PFSK-1 (cell line): ENCODE results near the gene TANGO2.

Source experiments
- FOXP2 ChIP-seq: optimal IDR thresholded peaks from 2 replicates; pipeline ENCODE3; 2011; ENCODE audit warnings: borderline replicate concordance, control low read depth, inconsistent platforms; ENCODE audit not compliant: insufficient read depth; ENCODE audit errors: extremely low read length, extremely low read depth
- POLR2AphosphoS5 ChIP-seq: IDR thresholded peaks from 2 replicates; pipeline ENCODE4 v1.6.1; 2012; ENCODE audit warnings: low read depth, mild to moderate bottlenecking, control low read depth, low read length, moderate library complexity
- REST ChIP-seq, 2 experiments: IDR thresholded peaks; 2 replicates each; pipeline versions ENCODE4 v1.6.1 to v1.8.0; 2011 to 2012; ENCODE audit warnings: low read depth in 2 of 2, low read length in 2 of 2, control low read depth in 1 of 2, inconsistent platforms in 1 of 2, mild to moderate bottlenecking in 1 of 2, moderate library complexity in 1 of 2; ENCODE audit not compliant: insufficient read depth in 1 of 2
- SIN3A ChIP-seq: IDR thresholded peaks from 2 replicates; pipeline ENCODE4 v1.6.1; 2012; ENCODE audit warnings: mild to moderate bottlenecking, low read length, moderate library complexity, borderline replicate concordance; ENCODE audit not compliant: insufficient read depth
- TAF1 ChIP-seq: IDR thresholded peaks from 2 replicates; pipeline ENCODE4 v1.6.1; 2012; ENCODE audit warnings: low read length, control low read depth, borderline replicate concordance; ENCODE audit not compliant: insufficient read depth

The TANGO2 gene

GRCh38 chr22:20071524-20071972 lies 50.6 kb downstream of the TANGO2 start:
- TF ChIP-seq TAF1 (no peak), REST (IDR thresholded peaks at IDR 0.05; ENCODE audit: insufficient read depth in 1 of 2, low read depth in 2 of 2, low read length in 2 of 2) (no peak), POLR2AphosphoS5 (no peak), SIN3A (no peak), FOXP2 (no peak)

GRCh38 chr22:20076627-20077172 lies 55.8 kb downstream of the TANGO2 start:
- TF ChIP-seq FOXP2 (no peak), POLR2AphosphoS5 (no peak), TAF1 (no peak), SIN3A (no peak), REST (IDR thresholded peaks at IDR 0.05; ENCODE audit: insufficient read depth in 1 of 2, low read depth in 2 of 2, low read length in 2 of 2) (no peak)

GRCh38 chr22:20079745-20080444 lies 59.0 kb downstream of the TANGO2 start, which contains the start of gene DGCR8:
TSS of gene DGCR8 (plus strand) at chr22:20080241. CDS start at chr22:20085964, 5,723 bp downstream.
- TF ChIP-seq TAF1 (peak; percentile 88), REST (IDR thresholded peaks at IDR 0.05; ENCODE audit: insufficient read depth in 1 of 2, low read depth in 2 of 2, low read length in 2 of 2) (peak; percentile 43 to 44; a peak in 1 of 4 replicates), FOXP2 (peak; percentile 83), POLR2AphosphoS5 (peak; percentile 85), SIN3A (no peak)

- TF ChIP-seq REST (IDR thresholded peaks at IDR 0.05; ENCODE audit: insufficient read depth in 1 of 2, low read depth in 2 of 2, low read length in 2 of 2): no peak
- TF ChIP-seq FOXP2: no peak
- TF ChIP-seq TAF1: no peak
- no peak for TF ChIP-seq POLR2AphosphoS5
- no peak for TF ChIP-seq SIN3A
Measured at GRCh38 chr22:20080445-20080775, 59.5 kb downstream of the TANGO2 start.
